Astrocyte (in vitro differentiated cells and primary cell): ENCODE results near the gene KCP. TPM values are rescaled to one million over a fixed set of nuclear protein-coding genes. Genes with fewer than 3 reads are reported as not detected.

Source experiments
- DNase-seq: peaks from one replicate; pipeline ENCODE4 v3.0.0-alpha.2; 2010; ENCODE audit warnings: low read depth
- FAIRE-seq: peaks from 2 replicates; lab custom pipeline; 2011; peaks lifted over from hg19 to GRCh38; lab: Jason Lieb, UNC
- H2AFZ ChIP-seq: 2 replicates; pipeline ENCODE4 v1.6.0; 2012; ENCODE audit warnings: low read depth, low read length, inconsistent platforms
- H3K27ac ChIP-seq: 2 replicates; pipeline ENCODE4 v1.5.1; 2011; ENCODE audit warnings: low read depth, low read length, inconsistent platforms
- H3K27me3 ChIP-seq: 2 replicates; pipeline ENCODE4 v1.6.0; 2011; ENCODE audit warnings: low read length, inconsistent platforms; ENCODE audit not compliant: insufficient read depth
- H3K36me3 ChIP-seq: 2 replicates; pipeline ENCODE4 v1.5.1; 2011; ENCODE audit warnings: low read length, inconsistent platforms; ENCODE audit not compliant: insufficient read depth
- H3K4me1 ChIP-seq: 2 replicates; pipeline ENCODE4 v1.5.1; 2011; ENCODE audit warnings: low read length, inconsistent platforms; ENCODE audit not compliant: insufficient read depth
- H3K4me2 ChIP-seq: 2 replicates; pipeline ENCODE4 v1.6.0; 2012; ENCODE audit warnings: low read length, inconsistent platforms
- H3K4me3 ChIP-seq: 2 replicates; pipeline ENCODE4 v1.5.1; 2011; ENCODE audit warnings: low read depth, mild to moderate bottlenecking, low read length, inconsistent platforms; ENCODE audit not compliant: insufficient read depth
- H3K79me2 ChIP-seq: 2 replicates; pipeline ENCODE4 v1.6.0; 2012; ENCODE audit warnings: mild to moderate bottlenecking, low read length, inconsistent platforms; ENCODE audit not compliant: insufficient read depth
- H3K9ac ChIP-seq: 2 replicates; pipeline ENCODE4 v1.6.0; 2012; ENCODE audit warnings: mild to moderate bottlenecking, low read length, inconsistent platforms
- H3K9me3 ChIP-seq: 2 replicates; pipeline ENCODE4 v1.5.1; 2012; ENCODE audit warnings: low read depth, mild to moderate bottlenecking, low read length, inconsistent platforms; ENCODE audit not compliant: insufficient read depth
- H4K20me1 ChIP-seq: 2 replicates; pipeline ENCODE4 v1.6.0; 2012; ENCODE audit warnings: low read length, inconsistent platforms; ENCODE audit not compliant: insufficient read depth
- H3K27ac Mint-ChIP-seq: one replicate; pipeline ENCODE4 v1.8.0; 2021; ENCODE audit warnings: mild to moderate bottlenecking, mixed read lengths; ENCODE audit not compliant: unreplicated experiment
- H3K27me3 Mint-ChIP-seq: one replicate; pipeline ENCODE4 v1.8.0; 2021; ENCODE audit warnings: low read depth, mixed read lengths; ENCODE audit not compliant: unreplicated experiment
- H3K36me3 Mint-ChIP-seq: one replicate; pipeline ENCODE4 v1.8.0; 2021; ENCODE audit warnings: low read depth, mixed read lengths; ENCODE audit not compliant: unreplicated experiment
- H3K4me1 Mint-ChIP-seq: one replicate; pipeline ENCODE4 v1.8.0; 2021; ENCODE audit warnings: low read depth, mixed read lengths; ENCODE audit not compliant: unreplicated experiment
- H3K4me3 Mint-ChIP-seq: one replicate; pipeline ENCODE4 v1.8.0; 2021; ENCODE audit warnings: mild to moderate bottlenecking, moderate library complexity, mixed read lengths; ENCODE audit not compliant: unreplicated experiment
- H3K9me3 Mint-ChIP-seq: one replicate; pipeline ENCODE4 v1.8.0; 2021; ENCODE audit warnings: mild to moderate bottlenecking, mixed read lengths; ENCODE audit not compliant: unreplicated experiment
- EZH2 ChIP-seq: IDR thresholded peaks from 2 replicates; pipeline ENCODE4 v1.6.1; 2012; ENCODE audit warnings: mild to moderate bottlenecking, low read length, inconsistent platforms; ENCODE audit not compliant: insufficient read depth
- total RNA-seq: library from RNA; stranded (reverse); gene quantifications from 2 replicates; pipeline ENCODE4 v1.2.1, GENCODE V29; 2021
- TF ChIP-seq, protein P1 (sequence below): IDR thresholded peaks from 2 replicates; pipeline ENCODE4 v1.5.1; 2011; ENCODE audit warnings: low read depth, mild to moderate bottlenecking, inconsistent platforms, low read length, moderate library complexity; ENCODE audit not compliant: insufficient read depth

Gene KCP
- total RNA-seq, 1 donor from 2014 or later: 0.20 TPM

DNA sequence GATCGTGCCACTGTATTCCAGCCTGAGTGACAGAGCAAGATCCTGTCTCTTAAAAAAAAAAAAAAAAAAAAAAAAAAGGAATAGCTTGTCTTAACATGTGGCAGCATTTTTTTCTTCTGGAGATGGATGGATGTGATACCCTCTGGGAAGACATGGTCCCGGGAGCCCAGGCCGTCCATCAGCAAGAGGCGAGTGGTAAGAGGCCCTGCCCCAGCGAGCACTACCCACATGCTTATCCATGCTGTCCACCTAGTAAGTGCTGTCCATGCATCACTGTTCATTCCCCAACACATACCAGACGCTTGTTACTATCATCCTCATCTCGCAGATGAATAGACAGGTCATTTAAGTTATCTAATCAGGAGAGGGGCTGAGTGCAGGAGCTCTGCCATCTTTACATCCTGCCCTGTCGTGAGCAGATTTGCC, 35.0 kb downstream of the KCP start:
- H3K27me3 ChIP-seq: no peaks in the 10 kb centered on the region
- H4K20me1 ChIP-seq: peaks cover 5% of the 10 kb centered on the region
- H3K36me3 ChIP-seq: no peaks in the 10 kb centered on the region
- no peaks in the 10 kb centered on the region for H3K9me3 ChIP-seq
- H3K4me3 ChIP-seq: no peak overlapping the region
- H3K4me1 ChIP-seq: no peaks in the 10 kb centered on the region
- H3K9me3 Mint-ChIP-seq: no peaks in the 10 kb centered on the region
- no peak overlapping the region for H3K4me2 ChIP-seq
- H2AFZ ChIP-seq: no peak overlapping the region
- H3K4me3 Mint-ChIP-seq: no peak overlapping the region
- no peaks in the 10 kb centered on the region for H3K79me2 ChIP-seq
- no peak overlapping the region for H3K27ac ChIP-seq
- no peaks in the 10 kb centered on the region for H3K36me3 Mint-ChIP-seq
- peaks cover 35% of the 10 kb centered on the region for H3K27me3 Mint-ChIP-seq
- H3K9ac ChIP-seq: no peak overlapping the region
- H3K27ac Mint-ChIP-seq: no peak overlapping the region
- no peak for DNase-seq
- FAIRE-seq: no peak
- peaks cover 1% of the 10 kb centered on the region for H3K4me1 Mint-ChIP-seq
- TF ChIP-seq EZH2: no peak
- TF ChIP-seq, protein P1, sequence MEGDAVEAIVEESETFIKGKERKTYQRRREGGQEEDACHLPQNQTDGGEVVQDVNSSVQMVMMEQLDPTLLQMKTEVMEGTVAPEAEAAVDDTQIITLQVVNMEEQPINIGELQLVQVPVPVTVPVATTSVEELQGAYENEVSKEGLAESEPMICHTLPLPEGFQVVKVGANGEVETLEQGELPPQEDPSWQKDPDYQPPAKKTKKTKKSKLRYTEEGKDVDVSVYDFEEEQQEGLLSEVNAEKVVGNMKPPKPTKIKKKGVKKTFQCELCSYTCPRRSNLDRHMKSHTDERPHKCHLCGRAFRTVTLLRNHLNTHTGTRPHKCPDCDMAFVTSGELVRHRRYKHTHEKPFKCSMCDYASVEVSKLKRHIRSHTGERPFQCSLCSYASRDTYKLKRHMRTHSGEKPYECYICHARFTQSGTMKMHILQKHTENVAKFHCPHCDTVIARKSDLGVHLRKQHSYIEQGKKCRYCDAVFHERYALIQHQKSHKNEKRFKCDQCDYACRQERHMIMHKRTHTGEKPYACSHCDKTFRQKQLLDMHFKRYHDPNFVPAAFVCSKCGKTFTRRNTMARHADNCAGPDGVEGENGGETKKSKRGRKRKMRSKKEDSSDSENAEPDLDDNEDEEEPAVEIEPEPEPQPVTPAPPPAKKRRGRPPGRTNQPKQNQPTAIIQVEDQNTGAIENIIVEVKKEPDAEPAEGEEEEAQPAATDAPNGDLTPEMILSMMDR: no peak

DNA sequence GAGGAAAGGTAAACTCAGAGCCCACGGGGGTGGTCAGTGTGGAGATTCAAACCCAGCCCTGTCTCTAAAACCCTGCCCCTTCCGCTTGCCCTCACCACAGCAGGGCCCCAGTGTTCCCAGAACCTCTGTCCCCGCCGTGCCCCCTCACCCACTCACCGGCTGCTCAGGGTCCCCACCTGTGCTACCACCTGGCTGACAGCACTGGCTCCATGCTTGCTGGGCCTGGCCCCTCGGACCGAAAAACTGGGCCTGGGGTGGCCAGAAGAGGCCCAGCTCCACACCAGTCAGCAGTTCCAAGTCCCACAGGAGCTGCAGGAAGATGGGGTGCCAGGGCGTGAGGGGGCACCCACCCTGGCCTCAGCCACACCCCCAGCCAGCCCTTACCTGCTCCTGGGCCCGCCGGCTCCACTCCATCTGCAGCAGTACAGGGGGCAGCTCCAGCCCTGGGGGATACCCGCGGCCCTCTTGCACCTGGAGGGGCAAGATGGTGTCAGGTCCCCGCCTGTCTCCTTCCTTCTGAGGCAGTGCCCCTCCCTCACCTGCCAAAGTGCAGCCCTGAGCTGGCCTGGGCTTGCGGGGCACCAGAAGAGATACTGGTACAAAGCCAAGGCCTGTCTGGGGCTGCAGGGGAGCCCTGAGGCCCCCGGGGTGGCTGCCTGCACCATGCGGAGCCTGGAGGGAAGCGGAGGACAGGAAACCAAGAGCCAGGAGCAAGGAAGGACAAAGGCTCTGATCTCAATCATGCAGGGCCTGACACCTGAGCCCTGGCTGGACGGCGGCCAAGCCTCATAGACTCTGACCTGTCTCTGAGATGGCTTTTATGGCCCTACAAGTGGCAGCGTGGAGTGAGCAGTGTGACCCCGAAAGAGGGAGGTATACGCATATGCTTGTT, 36.1 kb downstream of the KCP start:
- Histone ChIP-seq H3K27me3 (no peaks in the 10 kb centered on the region), H3K4me1 (peaks cover 5% of the 10 kb centered on the region), H4K20me1 (peaks cover 13% of the 10 kb centered on the region), H3K27ac (no peak overlapping the region), H3K9me3 (no peaks in the 10 kb centered on the region), H3K9ac (no peak overlapping the region), H3K4me2 (no peak overlapping the region), H3K36me3 (no peaks in the 10 kb centered on the region), H3K4me3 (no peak overlapping the region), H2AFZ (no peak overlapping the region), H3K79me2 (no peaks in the 10 kb centered on the region)
- Mint-ChIP-seq H3K4me1 (peaks cover 1% of the 10 kb centered on the region), H3K27me3 (peaks cover 40% of the 10 kb centered on the region), H3K36me3 (peaks cover 2% of the 10 kb centered on the region), H3K27ac (no peak overlapping the region), H3K4me3 (no peak overlapping the region), H3K9me3 (no peaks in the 10 kb centered on the region)
- TF ChIP-seq EZH2: no peak
- TF ChIP-seq, protein P1: no peak
- DNase-seq (no peak), FAIRE-seq (no peak)

DNA sequence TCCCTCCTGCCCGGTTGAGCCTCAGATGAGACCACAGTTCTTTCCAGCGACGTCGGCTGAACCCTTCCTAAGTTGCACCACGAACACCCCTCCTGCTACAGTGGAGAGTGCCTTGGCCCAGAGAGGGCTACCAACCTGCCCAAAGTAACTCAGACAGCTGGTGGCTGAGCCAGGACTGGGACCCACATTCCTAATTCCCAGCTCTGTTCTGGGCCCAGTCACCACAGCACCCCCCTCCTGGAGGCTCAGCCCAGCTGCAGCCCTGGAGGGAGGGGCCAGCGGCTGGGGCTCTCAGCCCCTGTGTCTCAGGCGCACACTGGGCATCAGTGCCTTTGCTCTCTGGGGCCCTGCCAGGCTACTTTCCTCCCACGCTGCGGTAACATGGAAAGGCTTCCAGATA, 37.3 kb downstream of the KCP start:
- no peaks in the 10 kb centered on the region for H3K36me3 ChIP-seq
- no peak overlapping the region for H3K27ac ChIP-seq
- DNase-seq (no peak), FAIRE-seq (no peak)
- no peak overlapping the region for H3K4me3 Mint-ChIP-seq
- H3K4me1 ChIP-seq: peaks cover 11% of the 10 kb centered on the region
- H3K27me3 Mint-ChIP-seq: peaks cover 35% of the 10 kb centered on the region
- no peak overlapping the region for H3K4me3 ChIP-seq
- H3K27ac Mint-ChIP-seq: no peak overlapping the region
- H4K20me1 ChIP-seq: peaks cover 24% of the 10 kb centered on the region
- H3K9me3 ChIP-seq: no peaks in the 10 kb centered on the region
- H3K79me2 ChIP-seq: no peaks in the 10 kb centered on the region
- no peak for TF ChIP-seq EZH2
- TF ChIP-seq, protein P1: no peak
- H3K27me3 ChIP-seq: peaks cover 3% of the 10 kb centered on the region
- no peak overlapping the region for H2AFZ ChIP-seq
- no peak overlapping the region for H3K4me2 ChIP-seq
- peaks cover 7% of the 10 kb centered on the region for H3K4me1 Mint-ChIP-seq
- no peaks in the 10 kb centered on the region for H3K9me3 Mint-ChIP-seq
- H3K36me3 Mint-ChIP-seq: peaks cover 2% of the 10 kb centered on the region
- no peak overlapping the region for H3K9ac ChIP-seq
